Calu3 (cell line): ENCODE measurements around the gene TDRD7. TPM values are rescaled to one million over a fixed set of nuclear protein-coding genes. Genes with fewer than 3 reads are reported as not detected.

ENCODE experiments used
- BruUV-seq: library from RNA; stranded (reverse); fragments of 400-500 nt; replicated peaks from 2 replicates; lab custom pipeline; 2021; lab: Mats Ljungman, UMichigan
- CTCF ChIA-PET: fragments of 300-600 bp; sonication (Branson Sonifier 250); formaldehyde crosslinking; loops from one replicate; lab custom pipeline; 2022; ENCODE audit warnings: antibody characterized with exemption; lab: Charles Lee
- DNase-seq: peaks from one replicate; pipeline ENCODE4 v3.0.0; 2022
- H3K27ac Mint-ChIP-seq: one replicate; pipeline ENCODE4 v1.8.0; 2022; ENCODE audit warnings: mixed read lengths; ENCODE audit not compliant: unreplicated experiment
- H3K27me3 Mint-ChIP-seq: one replicate; pipeline ENCODE4 v1.8.0; 2022; ENCODE audit warnings: mixed read lengths; ENCODE audit not compliant: unreplicated experiment
- H3K36me3 Mint-ChIP-seq: one replicate; pipeline ENCODE4 v1.8.0; 2022; ENCODE audit warnings: mild to moderate bottlenecking, moderate library complexity, mixed read lengths; ENCODE audit not compliant: insufficient read depth, unreplicated experiment
- H3K4me1 Mint-ChIP-seq: one replicate; pipeline ENCODE4 v1.8.0; 2022; ENCODE audit warnings: mild to moderate bottlenecking, low read depth, mixed read lengths; ENCODE audit not compliant: unreplicated experiment
- H3K4me3 Mint-ChIP-seq: one replicate; pipeline ENCODE4 v1.8.0; 2022; ENCODE audit warnings: mild to moderate bottlenecking, low read depth, moderate library complexity, mixed read lengths; ENCODE audit not compliant: unreplicated experiment
- H3K9me3 Mint-ChIP-seq: one replicate; pipeline ENCODE4 v1.8.0; 2022; ENCODE audit warnings: low read depth, mixed read lengths; ENCODE audit not compliant: unreplicated experiment
- intact Hi-C: fragments of 100-400 bp; cut with micrococcal nuclease; formaldehyde crosslinking; loops from one replicate; pipeline ENCODE4 v1.10.0; 2022; ENCODE audit not compliant: unreplicated experiment
- total RNA-seq: library from RNA; stranded (reverse); gene quantifications from 2 replicates; pipeline ENCODE4 v1.2.3, GENCODE V29; 2022
- TF ChIP-seq, protein P1 (sequence below): fragments of 200-600 bp; IDR thresholded peaks from one replicate; pipeline ENCODE4 v1.8.0; 2022; ENCODE audit warnings: antibody characterized with exemption; ENCODE audit not compliant: unreplicated experiment

TDRD7 gene
- total RNA-seq, 1 experiment from 2014 or later = 15.5 TPM

- H3K36me3 Mint-ChIP-seq = no peaks in the 10 kb centered on the region
- CTCF ChIA-PET = no interaction called here
- no TSS peak for BruUV-seq
These were observed 66.5 kb downstream of the TDRD7 start for GRCh38 chr9:97478301-97478981.

GRCh38 chr9:97479496-97480159 lies 67.7 kb downstream of the TDRD7 start:
- TF ChIP-seq, protein P1, sequence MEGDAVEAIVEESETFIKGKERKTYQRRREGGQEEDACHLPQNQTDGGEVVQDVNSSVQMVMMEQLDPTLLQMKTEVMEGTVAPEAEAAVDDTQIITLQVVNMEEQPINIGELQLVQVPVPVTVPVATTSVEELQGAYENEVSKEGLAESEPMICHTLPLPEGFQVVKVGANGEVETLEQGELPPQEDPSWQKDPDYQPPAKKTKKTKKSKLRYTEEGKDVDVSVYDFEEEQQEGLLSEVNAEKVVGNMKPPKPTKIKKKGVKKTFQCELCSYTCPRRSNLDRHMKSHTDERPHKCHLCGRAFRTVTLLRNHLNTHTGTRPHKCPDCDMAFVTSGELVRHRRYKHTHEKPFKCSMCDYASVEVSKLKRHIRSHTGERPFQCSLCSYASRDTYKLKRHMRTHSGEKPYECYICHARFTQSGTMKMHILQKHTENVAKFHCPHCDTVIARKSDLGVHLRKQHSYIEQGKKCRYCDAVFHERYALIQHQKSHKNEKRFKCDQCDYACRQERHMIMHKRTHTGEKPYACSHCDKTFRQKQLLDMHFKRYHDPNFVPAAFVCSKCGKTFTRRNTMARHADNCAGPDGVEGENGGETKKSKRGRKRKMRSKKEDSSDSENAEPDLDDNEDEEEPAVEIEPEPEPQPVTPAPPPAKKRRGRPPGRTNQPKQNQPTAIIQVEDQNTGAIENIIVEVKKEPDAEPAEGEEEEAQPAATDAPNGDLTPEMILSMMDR = no peak
- no peaks in the 10 kb centered on the region for H3K27me3 Mint-ChIP-seq
- no peaks in the 10 kb centered on the region for H3K9me3 Mint-ChIP-seq
- no peak for DNase-seq
- no TSS peak for BruUV-seq
- H3K4me3 Mint-ChIP-seq = no peak overlapping the region
- CTCF ChIA-PET = no interaction called here
- H3K36me3 Mint-ChIP-seq = no peaks in the 10 kb centered on the region
- H3K27ac Mint-ChIP-seq = no peak overlapping the region
- H3K4me1 Mint-ChIP-seq = no peaks in the 10 kb centered on the region
- intact Hi-C loops = no loop called here

More at GRCh38 chr9:97478301-97478981, 66.5 kb downstream of the TDRD7 start:
- intact Hi-C loops = no loop called here
- TF ChIP-seq, protein P1 = no peak
- no peaks in the 10 kb centered on the region for H3K4me1 Mint-ChIP-seq
- no peaks in the 10 kb centered on the region for H3K27me3 Mint-ChIP-seq
- no peak overlapping the region for H3K27ac Mint-ChIP-seq
- no peak overlapping the region for H3K4me3 Mint-ChIP-seq
- H3K9me3 Mint-ChIP-seq = no peaks in the 10 kb centered on the region
- DNase-seq = no peak

- H3K9me3 Mint-ChIP-seq = no peaks in the 10 kb centered on the region
- H3K27me3 Mint-ChIP-seq = no peaks in the 10 kb centered on the region
- H3K27ac Mint-ChIP-seq = no peak overlapping the region
- intact Hi-C loops = no loop called here
- DNase-seq = no peak
- CTCF ChIA-PET = interaction anchor here (0.7 kb wide), 1 partner anchor 20 kb away, joined by 3 read pairs; no protein-coding TSS in a partner anchor
- TF ChIP-seq, protein P1 = no peak
- no TSS peak for BruUV-seq
- H3K36me3 Mint-ChIP-seq = no peaks in the 10 kb centered on the region
- H3K4me3 Mint-ChIP-seq = no peak overlapping the region
- no peaks in the 10 kb centered on the region for H3K4me1 Mint-ChIP-seq
These were observed 68.3 kb downstream of the TDRD7 start for GRCh38 chr9:97480174-97480573.

GRCh38 chr9:97480749-97481148 lies 68.9 kb downstream of the TDRD7 start:
- H3K4me3 Mint-ChIP-seq = no peak overlapping the region
- CTCF ChIA-PET = interaction anchor here (0.7 to 1.4 kb wide), 2 partner anchors 11 to 20 kb away, joined by 3 read pairs; no protein-coding TSS in a partner anchor
- intact Hi-C loops = no loop called here
- no peaks in the 10 kb centered on the region for H3K4me1 Mint-ChIP-seq
- H3K27me3 Mint-ChIP-seq = no peaks in the 10 kb centered on the region
- no peaks in the 10 kb centered on the region for H3K9me3 Mint-ChIP-seq
- no peak overlapping the region for H3K27ac Mint-ChIP-seq
- no peaks in the 10 kb centered on the region for H3K36me3 Mint-ChIP-seq
- TF ChIP-seq, protein P1 = no peak
- no TSS peak for BruUV-seq
- DNase-seq = no peak
